NCI-H748 (cell line): ENCODE measurements around the gene UGT1A6.
A peak's percentile ranks its signal among the peaks of the same experiment; 100 is the strongest.
"Not testable (repeated sequence)": the region's sequence is repeated elsewhere in the genome, so short reads cannot be mapped to it uniquely, and the experiment has no call there.

Experiments
- DNase-seq: peaks from one replicate; lab custom pipeline; 2025; ENCODE audit not compliant: unreplicated experiment; lab: John Stamatoyannopoulos, UW

UGT1A6 gene

DNA sequence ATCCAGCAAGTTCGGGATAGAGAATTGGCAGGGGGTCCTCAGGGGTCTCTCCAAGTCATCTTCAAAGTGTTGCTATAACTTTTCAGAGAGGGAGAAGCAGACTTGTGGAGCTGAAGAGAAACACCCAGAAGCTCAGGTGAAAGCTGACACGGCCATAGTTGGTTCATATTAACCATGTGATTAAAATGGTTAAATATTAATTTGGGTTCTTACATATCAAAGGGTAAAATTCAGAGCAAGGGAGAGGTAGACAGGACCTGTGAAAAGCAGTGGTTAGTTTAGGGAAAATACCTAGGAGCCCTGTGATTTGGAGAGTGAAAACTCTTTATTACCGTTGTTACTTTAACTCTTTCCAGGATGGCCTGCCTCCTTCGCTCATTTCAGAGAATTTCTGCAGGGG lies at the start of gene UGT1A6:
UGT1A6 (plus strand) TSS at position 243 of the 400 bp plus-strand sequence; CDS start at position 358, 115 bp downstream.
- no peak for DNase-seq

DNA sequence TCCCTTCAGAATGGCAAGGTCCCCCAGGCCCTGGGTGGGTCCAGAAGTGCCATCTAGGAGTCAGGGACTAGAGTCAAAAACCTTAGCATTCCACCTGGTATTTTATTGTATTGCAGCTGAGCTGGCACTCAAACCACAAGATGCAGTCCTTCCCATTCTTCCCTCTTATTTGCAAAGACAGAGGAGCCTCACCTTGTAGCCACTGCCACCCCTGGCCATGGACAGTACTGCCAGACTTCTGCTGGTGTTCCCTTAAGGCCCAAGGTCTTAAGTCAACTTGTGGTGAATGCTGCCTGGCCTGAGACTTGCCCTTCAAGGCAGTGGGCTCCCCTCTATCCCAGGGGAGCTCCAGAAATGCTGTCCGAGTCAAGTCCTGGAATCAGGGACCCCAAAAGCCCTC lies 49.6 kb upstream of the UGT1A6 start:
- DNase-seq: no peak

DNA sequence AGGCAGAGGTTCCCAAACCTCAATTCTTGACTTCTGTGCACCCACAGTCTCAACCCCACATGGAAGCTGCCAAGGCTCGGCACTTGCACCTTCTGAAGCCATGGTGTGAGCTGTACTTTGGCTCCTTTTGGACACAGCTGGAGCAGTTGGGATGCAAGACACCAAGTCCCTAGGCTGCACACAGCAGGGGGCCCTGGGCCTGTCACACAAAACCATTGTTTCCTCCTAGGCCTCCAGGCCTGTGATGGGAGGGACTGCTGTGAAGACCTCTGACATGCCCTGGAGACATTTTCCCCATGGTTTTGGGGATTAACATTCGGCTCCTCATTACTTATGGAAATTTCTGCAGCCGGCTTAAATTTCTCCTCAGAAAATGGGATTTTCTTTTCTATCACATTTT lies 46.7 kb upstream of the UGT1A6 start:
- DNase-seq: not testable (repeated sequence)

DNA sequence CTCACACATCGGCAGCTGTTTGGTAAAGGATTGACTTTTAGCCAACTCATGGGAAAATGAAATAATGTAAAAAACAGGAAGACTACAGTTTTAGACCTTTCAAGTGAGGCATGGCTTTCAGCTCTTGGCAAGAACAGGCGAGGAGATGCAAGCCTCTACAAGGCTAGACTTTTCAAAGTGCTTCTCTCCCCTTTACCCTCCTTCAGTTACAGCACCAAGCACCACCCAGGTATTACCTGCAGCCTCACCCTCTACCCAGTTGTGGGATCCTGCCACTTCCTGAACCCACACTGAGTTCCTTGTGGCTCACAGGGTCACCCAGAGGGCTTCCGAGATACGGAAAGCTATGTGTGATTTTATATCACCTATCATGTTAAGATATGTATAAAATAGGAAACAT lies 41.7 kb upstream of the UGT1A6 start:
- DNase-seq: no peak

DNA sequence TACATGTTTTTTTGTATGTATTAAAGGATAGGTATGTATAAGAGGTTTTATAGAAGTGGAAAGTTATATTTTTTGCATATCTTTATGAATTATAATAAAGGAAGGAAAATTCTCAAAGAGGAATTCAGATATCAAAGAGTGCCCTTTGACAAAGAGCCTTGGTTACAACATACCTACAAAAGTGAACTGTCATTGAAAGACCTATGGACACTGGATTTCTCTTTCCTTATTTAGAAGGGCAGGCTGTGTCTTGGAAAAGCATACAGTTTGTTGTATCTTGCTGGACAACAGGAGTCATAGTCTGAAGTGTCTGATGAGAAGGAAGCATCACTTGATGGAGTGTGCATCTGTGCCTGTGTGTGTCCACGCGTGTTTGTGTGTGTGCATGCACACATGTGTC lies 41.3 kb upstream of the UGT1A6 start:
- no peak for DNase-seq

DNA sequence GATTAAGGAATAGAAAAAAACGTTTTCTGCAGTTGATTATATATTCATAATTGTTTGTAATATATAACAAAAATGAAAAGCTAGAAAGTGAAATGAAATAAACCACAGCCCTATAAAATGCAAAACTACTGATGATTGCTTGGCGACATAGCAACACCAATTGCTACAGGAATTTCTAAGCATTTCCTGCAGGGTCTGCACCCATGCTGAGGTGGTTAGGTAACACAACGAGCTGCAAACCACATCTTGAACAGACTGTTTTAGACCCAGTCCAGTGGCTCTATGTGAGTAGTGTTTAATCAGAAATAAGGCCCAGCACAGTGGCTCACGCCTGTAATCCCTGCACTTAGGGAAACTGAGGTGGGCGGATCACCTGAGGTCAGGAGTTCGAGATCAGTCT lies 38.2 kb upstream of the UGT1A6 start:
- DNase-seq: no peak

DNA sequence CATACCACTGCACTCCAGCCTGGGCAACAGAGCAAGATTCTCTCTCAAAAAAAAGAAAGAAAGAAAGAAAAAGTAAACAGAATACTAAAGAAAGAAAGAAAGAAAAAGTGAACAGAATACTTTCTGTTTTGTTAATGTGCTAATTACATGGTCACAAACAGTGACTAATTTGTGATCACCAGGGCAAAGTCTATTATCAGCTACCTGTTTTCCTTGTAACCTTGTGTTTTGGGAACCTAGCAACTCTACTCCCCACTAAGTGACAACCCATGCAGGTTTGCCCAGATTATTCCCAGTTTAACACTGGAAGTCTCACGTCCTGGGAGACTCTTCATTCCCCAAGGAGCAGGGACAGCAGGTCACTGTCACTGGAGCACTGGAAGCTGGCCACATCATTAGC lies 37.6 kb upstream of the UGT1A6 start:
- DNase-seq: no peak

DNA sequence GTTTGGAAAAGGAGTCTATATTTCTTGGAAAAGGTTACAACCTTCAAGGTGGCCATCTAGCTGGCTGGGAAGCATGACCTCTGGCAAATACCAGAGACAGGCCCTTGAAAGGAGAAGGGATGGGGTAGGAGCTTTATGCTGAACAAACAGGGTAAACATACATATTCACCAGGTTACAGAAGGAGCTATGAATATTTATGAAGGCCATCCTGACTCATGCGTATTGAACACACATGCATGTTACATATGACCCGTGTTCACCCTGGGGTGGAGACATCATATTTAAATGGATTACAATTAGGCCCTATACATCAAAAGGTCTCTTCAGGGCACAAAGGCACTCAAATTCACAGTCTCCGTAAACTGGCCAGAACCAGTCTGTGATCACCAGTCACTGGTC lies 36.7 kb upstream of the UGT1A6 start:
- DNase-seq: not testable (repeated sequence)

DNA sequence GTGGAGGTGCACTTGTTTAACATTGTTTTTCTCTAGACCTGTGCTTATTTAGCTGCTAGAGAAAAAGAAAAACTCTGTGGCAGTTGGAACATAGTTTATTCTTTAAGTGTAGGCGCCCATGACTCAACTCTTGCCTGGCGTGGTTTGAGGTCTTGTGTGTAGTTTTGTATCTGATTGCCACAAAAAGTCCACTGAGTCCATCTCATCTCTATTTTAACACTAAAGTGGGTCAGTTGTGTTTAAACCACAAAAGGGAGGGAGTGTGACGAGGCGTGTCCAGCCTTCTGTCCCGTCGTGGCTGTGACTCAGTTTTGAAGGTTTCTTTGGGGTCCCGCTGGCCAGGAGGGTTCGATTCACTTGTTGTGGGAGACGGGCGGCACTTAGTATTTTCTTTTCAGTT lies 36.2 kb upstream of the UGT1A6 start:
- DNase-seq: no peak

DNA sequence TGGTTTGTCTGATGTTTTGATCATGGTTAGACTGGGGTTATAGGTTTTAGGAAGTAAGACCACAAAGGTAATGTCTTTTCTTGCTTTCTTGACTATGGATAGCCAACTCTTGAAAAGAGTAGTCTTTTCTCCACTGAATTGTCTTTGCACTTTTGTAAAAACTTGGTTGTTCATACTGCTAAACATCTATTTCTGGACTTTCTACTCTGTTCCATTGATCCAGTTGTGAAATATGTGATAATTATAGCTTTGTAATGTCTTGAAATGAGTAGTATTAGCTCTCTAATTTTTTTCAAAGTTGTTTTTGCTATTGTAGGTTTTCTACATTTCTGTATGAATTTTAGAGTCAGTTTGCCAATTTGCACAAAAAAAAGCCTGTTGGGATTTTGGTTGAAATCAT lies 34.1 kb upstream of the UGT1A6 start:
- no peak for DNase-seq

DNA sequence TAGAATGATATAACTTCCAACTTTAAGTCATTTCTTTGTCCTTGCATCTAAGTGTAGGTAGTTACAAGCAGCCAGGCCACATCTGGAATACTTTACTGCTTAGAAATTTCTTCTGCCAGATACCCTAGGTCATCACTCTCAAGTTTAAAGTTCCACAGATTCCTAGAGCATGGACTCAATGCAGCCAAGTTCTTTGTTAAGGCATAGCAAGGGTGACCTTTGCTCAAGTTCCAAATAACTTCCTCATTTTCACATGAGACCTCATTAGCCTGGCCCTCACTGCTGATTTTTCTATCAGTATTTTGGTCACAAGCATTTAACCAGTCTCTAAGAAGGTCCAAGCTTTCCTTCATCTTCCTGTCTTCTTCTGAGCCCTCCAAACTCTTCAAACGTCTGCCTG lies 28.8 kb upstream of the UGT1A6 start:
- no peak for DNase-seq

DNA sequence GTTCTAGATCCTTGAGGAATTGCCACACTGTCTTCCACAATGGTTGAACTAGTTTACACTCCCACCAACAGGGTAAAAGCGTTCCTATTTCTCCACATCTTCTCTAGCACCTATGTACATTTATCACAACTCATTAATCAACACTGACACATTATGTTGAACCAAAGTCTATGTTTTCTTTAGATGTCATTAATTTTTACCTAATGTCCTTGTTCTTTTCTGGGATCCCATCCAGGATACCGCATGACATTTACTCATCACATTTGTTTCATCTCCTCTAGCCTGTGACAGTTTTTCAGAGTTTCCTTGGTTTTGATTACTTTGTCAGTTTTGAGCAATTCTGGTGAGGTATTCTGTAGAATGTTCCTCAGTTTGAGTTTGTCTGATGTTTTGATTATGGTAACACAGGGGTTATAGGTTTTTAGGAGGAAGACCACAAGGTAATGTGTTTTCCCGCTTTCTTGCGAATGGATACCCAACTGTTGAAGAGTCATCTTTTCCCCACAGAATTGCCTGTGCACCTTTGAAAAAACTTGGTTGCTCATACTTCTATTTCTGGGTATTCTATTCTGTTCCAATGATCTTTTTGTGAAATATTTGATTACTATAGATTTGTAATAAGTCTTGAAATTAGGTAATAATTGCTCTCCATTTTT lies 24.0 kb upstream of the UGT1A6 start:
- DNase-seq: no peak

DNA sequence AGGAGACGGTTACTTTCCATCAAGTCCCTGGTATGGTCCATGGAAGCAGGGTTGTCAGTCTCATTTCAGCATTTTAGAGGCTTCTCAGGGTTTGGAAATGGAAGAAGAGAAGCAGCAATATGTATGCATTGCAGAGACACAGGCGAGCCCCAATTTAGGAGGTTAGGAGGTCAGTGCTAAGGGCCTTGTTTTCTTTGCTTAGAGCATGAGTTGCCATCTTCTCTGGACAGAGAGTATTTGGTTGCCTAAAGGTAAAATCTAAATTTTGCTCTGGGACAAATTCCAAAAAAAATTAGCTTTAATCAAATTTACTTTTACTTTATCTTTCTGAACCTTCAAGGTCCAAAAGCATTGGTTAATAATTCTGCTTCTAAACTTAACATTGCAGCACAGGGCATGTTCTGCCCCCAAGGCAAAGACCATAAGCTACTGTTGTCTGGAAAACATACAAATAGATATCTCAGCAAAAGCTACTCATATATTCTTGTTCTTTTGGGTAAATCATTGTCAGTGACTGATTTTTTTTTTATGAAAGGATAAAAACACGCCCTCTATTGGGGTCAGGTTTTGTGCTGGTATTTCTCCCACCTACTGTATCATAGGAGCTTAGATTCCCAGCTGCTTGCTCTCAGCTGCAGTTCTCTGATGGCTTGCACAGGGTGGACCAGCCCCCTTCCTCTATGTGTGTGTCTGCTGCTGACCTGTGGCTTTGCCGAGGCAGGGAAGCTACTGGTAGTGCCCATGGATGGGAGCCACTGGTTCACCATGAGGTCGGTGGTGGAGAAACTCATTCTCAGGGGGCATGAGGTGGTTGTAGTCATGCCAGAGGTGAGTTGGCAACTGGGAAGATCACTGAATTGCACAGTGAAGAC lies 21.2 kb upstream of the UGT1A6 start, which contains the start of gene UGT1A9:
UGT1A9 (plus strand) TSS at position 609 of the 872 bp plus-strand sequence; CDS start at position 646, 37 bp downstream.
- DNase-seq: no peak

DNA sequence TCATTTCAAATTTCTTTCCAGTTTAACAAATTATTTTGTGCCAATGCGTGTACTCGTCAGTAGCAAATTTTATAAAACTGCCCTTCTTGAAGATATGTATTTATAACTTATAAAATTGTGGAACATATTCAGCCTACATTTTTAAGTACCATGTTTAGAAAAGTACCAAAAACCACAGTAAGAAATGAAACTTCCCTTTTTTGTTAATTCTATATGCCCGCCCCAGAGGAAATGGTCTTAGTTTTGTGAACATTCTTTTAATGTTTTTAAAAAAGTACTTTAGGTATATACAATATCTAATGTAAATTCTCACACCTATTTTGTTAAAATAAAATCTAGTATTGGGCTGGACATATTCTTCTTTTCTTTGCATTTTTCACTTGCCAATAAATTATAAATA lies 19.8 kb upstream of the UGT1A6 start:
- DNase-seq: no peak

DNA sequence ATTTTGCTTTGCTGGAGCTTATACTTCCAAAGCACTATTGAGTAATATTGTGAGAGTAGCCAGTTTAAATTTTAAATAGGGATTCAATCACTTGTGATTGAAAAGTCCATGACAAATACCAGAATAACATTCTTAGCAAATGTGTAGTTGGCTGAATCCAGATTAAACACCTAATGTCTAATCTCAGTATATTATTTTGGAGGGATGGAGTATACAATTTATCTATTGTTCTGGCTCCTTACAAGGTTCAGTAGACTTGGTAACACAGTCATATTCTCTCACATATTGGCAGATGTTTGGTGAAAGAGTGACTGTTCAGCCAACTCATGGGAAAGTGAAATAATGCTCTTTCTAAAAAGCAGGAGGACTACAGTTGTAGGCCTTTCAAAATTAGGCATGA lies 18.8 kb upstream of the UGT1A6 start:
- DNase-seq: no peak

DNA sequence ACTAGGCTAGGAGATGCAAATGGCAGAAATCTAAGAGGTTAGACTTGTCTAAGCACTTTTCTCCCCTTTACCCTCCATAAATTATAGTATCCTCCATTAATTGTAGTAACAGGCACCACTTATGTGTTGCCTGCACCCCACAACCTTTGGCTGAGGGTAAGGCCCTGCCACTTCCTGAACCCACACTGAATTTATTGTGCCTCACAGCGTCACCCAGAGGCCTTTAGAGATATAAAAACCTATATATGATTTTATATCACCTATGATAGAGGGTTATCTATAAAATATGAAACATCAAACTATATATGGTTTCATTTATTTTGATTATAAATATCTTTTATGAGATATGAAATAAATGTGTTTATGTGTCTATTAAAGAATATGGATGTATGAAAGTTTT lies 18.4 kb upstream of the UGT1A6 start:
- no peak for DNase-seq

DNA sequence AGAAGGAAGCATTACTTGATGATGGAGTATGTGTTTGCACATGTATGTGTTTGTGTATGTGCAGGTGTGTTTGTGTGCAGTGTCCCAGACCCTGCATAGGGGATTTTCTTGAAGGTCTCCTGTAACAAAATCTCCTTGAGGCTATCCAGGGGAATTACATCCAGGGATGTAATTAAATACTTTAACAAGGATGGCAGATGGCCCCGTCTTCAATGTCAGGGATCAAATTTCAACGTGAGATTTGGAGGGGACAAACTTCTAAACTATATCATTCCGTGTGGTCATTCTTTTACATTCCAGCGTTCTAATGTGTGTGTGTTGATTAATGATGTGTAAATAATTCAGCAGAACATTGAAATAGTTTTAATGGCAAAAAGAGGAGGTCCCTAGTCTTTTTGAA lies 17.7 kb upstream of the UGT1A6 start:
- DNase-seq: peak; percentile 74

DNA sequence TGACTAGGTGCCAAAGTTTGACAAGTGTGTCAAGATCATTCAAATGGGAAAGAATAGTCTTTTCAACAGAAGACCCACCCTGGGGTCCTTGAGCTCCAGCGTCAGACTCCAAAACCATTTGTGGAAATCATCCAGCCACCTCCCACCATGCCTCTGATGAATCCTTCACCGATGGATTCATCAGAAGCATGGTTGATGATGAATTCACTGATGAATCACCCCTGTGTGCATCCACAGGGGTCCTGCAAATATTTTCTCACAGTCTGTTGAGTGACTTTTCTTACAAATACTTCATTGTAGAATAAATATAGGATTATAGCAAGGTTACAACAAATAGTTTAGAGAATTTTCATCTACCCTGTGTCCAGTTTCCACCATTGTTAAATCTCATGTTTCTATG lies 16.6 kb upstream of the UGT1A6 start:
- DNase-seq: no peak

DNA sequence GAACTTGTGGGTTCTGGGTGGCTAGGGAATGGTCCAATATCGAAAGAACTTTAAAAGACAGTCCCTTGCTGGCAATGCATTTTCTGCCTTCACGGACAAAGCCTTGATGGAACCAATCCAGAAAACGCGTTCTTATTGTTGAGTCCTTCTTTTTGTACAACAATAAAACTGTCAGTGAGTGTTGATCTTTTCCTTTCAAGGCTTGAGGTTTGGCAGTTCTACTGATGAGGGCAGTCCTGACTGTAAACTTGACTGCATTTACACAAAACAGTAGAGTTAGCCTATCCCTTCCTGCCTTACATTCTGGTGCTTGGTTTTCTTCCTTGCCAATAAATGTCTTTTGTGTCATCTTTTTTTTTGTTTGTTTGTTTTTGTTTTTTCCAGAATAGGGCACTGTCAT lies 13.5 kb upstream of the UGT1A6 start:
- DNase-seq: no peak

DNA sequence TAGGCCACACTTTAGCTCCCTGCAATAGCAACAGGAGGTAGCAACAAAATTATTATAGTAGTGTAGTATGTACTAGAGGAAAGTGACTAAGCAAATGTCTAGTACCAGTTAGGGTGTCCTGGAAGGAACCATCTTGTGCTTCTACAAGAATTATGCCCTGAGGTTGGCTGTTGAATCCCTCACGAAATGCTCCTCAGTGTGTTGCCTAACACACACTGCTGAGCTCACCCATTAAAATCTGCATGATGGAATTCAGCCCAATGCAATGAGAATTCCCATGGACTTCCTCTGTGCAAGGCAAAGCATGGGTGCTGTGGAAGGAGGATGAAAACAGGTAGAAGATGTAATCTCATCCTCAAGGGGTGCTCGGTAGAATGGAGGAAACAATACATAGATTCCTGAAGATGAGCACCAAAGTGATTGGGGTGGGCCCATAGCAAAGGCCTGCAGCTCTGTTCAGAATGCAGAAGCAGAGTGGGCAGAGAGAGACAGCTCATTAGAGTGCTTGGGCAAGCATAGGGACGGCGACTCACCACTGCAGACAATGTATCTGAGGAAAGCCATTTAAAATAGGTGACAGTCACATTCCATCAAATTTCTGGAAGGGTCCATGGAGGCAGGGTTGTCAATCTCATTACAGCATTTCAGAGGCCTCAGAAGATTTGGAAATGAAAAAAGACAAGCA lies 12.2 kb upstream of the UGT1A6 start:
- DNase-seq: no peak

DNA sequence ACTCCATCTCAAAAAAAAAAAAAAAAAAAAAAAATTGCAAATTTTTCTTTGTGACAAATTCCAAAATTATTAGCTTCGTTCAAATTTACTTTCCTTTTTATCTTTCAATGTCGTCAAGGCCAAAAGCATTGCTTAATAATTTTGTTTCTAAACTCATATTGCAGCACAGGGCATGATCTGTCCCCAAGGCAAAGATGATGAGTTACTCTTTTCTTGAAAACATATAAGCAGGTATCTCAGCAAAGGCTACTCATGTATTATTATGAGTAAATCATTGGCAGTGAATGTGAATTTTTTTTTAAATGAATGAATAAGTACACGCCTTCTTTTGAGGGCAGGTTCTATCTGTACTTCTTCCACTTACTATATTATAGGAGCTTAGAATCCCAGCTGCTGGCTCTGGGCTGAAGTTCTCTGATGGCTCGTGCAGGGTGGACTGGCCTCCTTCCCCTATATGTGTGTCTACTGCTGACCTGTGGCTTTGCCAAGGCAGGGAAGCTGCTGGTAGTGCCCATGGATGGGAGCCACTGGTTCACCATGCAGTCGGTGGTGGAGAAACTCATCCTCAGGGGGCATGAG lies 11.1 kb upstream of the UGT1A6 start, which contains the start of gene UGT1A7:
UGT1A7 (plus strand) TSS at position 381 of the 579 bp plus-strand sequence; CDS start at position 418, 37 bp downstream.
- DNase-seq: no peak
